H54 (cell line): ENCODE data around the gene KIAA1328.
"Not testable (repeated sequence)": the region's sequence is repeated elsewhere in the genome, so short reads cannot be mapped to it uniquely, and the experiment has no call there.

Experiments
- DNase-seq: peaks from one replicate; pipeline ENCODE4 v3.0.0; 2011; ENCODE audit warnings: low spot score, mixed read lengths; ENCODE audit not compliant: insufficient read length
- FAIRE-seq: peaks from 3 replicates; lab custom pipeline; 2011; peaks lifted over from hg19 to GRCh38; lab: Jason Lieb, UNC
- POLR2A ChIP-seq: IDR thresholded peaks from 2 replicates; pipeline ENCODE4 v1.6.1; 2011; ENCODE audit warnings: low read depth, mild to moderate bottlenecking, low read length

KIAA1328 gene

DNA sequence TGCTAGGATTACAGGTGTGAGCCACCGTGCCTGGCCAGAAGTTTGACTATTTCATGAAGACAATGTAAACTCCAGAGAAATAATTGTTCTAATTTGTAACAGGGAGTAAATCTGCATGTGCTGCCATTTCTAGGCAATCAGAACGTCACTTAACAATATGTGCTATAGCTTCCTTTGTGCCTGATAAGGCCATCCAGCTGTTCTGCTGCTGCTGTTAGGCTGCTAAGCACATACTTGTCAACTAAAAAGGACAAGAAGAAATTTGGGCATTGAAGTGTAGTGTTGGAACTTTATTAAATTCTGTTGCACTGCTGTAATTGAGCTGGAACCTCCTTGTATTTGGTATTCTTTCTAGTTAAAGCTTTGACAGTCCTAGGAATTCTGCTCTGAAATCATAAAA is 57.1 kb downstream of the KIAA1328 start:
- FAIRE-seq: no peak
- TF ChIP-seq POLR2A: no peak
- no peak for DNase-seq

DNA sequence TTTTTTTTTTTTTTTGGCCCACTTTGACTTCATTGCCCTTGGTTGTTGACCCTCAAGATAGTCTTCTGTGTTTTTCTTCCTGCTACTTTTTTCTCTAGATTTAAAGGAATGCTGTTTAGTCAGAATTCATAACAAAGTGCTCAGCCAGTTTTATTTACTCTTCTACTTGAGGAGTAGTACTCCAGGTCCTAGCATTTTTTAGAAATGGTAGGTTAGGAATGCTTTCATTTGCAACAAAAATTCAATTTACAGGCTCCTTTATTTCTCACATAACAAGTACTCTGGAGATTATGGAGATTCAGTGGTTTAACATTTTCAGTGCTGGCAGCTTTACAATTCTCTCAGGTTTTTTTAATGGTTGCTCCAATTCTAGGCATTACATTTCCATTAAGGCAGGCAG is 58.2 kb downstream of the KIAA1328 start:
- TF ChIP-seq POLR2A: no peak
- DNase-seq (no peak), FAIRE-seq (no peak)

DNA sequence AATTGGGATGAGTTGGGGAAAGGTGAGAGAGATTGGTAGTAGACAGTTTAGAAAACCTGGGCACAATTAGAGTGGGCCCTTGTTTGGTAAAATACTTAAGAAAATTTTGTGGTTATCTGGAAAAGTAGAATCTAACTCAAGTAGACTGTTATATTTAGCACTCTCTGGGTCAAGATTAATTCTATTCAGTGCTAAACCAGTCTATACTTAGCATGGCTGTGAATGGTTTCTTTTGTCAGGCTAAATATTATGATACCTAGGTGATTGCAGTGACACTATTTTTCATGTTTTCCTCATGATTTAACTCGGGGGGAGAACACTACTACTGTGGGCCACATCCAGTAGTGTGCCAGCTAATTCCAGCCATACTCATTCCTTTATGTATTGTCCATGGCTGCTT is 58.9 kb downstream of the KIAA1328 start:
- no peak for TF ChIP-seq POLR2A
- no peak for DNase-seq
- no peak for FAIRE-seq

- no peak for DNase-seq
- no peak for FAIRE-seq
- no peak for TF ChIP-seq POLR2A
Measured at GRCh38 chr18:36888778-36889177, 59.9 kb downstream of the KIAA1328 start.

DNA sequence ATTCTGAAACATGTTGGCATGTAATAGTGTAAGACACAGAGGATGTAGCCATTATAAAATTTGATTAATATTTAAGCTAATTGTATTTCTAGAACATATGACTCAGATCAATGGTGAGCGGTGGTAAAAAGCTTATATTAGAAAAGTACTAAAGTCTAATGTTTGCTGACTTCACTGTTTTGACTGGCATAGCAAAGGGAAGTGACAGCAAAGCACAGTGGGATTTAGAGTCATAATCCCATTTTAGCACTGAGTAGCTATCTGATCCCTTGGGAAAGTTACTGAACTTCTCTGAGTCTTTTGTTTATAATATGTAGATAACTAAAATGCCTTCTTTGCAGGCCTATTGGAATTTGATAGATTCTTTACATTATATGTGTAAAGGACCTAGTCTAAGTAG is 60.4 kb downstream of the KIAA1328 start:
- no peak for TF ChIP-seq POLR2A
- FAIRE-seq: no peak

GRCh38 chr18:36889742-36890141 is 60.8 kb downstream of the KIAA1328 start:
- no peak for FAIRE-seq
- no peak for TF ChIP-seq POLR2A
- no peak for DNase-seq

More for the DNA sequence above, 60.4 kb downstream of the KIAA1328 start:
- no peak for DNase-seq

- no peak for FAIRE-seq
- no peak for TF ChIP-seq POLR2A
- no peak for DNase-seq
Measured at GRCh38 chr18:36890598-36890997, 61.7 kb downstream of the KIAA1328 start.

DNA sequence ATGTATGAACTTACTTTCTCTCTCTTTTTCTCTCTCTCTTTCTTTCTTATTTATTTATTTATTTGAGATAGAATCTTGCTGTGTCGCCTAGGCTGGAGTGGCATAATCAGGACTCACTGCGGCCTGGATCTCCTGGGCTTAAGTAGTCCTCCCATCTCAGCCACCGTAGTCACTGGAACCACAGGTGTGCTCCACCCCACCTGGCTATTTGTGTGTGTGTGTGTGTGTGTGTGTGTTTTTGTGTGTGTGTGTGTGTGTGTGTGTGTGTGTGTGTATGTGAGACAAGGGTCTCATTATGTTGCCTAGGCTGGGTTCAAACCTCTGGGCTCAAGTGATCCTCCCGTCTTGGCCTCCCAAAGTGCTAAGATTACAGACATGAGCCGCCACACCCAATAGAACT is 64.3 kb downstream of the KIAA1328 start:
- FAIRE-seq: no peak
- DNase-seq: no peak
- TF ChIP-seq POLR2A: no peak

- DNase-seq (no peak), FAIRE-seq (no peak)
- TF ChIP-seq POLR2A: no peak
Measured at GRCh38 chr18:36895606-36896005, 66.7 kb downstream of the KIAA1328 start.

DNA sequence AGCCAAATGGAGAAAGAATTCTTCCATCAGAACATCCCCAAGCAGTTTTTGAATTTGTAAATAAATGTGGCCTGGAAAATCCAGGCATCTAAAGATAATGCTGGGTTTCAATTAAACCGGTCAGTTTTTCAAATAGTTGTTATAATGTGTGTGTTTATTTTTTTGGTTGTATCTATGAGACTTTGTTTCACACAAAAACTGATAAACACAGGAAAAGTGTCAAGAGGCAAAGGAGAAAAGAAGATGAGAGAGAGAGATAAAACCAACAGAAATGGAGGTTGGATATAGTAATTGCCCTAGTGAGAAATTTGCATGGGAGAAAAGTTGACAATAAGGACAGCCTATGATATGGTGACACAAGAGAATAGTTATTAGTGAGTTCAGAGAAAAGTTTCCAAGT is 68.3 kb downstream of the KIAA1328 start:
- FAIRE-seq (no peak), DNase-seq (no peak)
- no peak for TF ChIP-seq POLR2A

GRCh38 chr18:36899289-36899688 is 70.4 kb downstream of the KIAA1328 start:
- FAIRE-seq (no peak), DNase-seq (no peak)
- no peak for TF ChIP-seq POLR2A

DNA sequence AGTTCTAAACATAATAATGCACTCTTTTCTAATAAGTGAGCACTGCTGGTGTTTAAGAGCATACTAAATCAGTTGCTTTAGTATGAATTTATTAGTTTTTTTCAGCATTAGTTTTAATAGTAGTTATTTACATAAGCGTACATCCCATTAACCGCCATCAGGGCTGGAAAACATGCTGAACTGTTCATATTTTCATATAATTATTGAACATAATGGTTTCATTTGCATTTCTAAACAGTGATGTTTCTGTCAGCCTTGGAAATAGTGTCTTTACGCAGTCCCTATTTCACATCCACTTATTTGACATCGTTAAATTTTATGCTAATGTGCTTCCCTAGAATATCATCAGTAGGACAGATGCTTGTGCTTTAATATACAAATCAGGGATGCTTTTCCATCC is 71.5 kb downstream of the KIAA1328 start:
- no peak for DNase-seq
- TF ChIP-seq POLR2A: no peak
- FAIRE-seq: no peak

DNA sequence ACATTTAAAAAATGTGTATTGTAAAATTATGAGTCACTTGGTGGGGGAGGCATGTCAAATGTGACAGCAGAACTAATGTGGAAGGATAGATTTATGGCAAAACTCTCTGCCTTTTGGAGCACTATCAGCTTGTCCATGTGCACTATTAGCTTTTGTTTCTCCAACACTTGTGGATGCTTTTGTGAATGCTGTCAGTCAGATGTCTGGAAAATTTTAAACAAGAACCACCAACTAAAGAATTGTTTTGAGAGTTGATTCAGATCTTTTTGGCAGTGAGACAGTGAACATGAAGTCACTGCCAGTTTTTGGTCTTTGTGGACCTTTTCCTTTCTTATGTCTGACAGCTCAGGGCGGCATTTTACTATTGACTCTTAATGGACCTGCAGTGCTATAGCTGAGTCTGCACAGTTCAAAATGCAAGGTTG is 72.4 kb downstream of the KIAA1328 start:
- DNase-seq (no peak), FAIRE-seq (no peak)
- no peak for TF ChIP-seq POLR2A

DNA sequence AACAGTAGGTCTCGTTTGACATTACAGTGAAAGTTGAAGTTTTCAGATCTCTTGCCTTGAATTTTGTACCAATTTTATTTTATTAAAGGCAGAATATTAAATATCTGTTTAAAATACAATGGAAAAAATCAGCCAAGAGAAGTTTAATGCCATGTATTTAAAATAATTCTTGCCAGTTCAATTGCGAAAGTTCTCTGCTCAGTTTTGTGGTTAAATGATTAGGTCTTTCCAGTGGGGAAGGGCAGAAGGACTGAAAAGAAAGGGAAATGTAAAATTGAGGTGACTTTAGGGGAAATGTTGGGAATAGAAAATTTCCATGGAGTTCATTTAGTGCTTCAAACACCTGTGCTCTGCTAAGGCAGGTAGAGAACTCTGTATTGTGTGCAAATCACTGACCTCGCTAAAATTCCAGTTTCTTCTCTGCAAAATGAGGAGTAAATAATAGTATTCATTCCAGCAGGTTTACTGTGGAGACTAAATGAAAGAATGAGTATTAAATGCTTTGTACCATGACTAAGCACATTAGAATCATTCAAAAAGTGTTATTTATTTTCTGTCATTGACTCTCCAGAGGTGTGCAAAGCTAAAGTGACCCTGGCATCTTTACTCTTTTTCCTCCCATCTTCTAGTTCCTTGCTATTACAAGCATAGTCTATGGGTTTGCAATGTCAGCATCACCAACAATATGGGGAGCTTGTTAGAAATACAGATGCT is 74.4 kb downstream of the KIAA1328 start:
- DNase-seq (no peak), FAIRE-seq (no peak)
- TF ChIP-seq POLR2A: no peak

GRCh38 chr18:36905571-36905970 is 76.6 kb downstream of the KIAA1328 start:
- TF ChIP-seq POLR2A: no peak
- FAIRE-seq: no peak
- no peak for DNase-seq

DNA sequence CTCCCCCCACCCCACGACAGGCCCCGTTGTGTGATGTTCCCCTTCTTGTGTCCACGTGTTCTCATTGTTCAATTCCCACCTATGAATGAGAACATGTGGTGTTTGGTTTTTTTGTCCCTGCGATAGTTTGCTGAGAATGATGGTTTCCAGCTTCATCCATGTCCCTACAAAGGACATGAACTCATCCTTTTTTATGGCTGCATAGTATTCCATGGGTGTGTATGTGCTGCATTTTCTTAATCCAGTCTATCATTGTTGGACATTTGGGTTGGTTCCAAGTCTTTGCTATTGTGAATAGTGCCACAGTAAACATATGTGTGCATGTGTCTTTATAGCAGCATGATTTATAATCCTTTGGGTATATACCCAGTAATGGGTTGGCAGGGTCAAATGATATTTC is 80.4 kb downstream of the KIAA1328 start:
- not testable (repeated sequence) for DNase-seq, FAIRE-seq
